ENCODE data around the gene DTNBP1. TPM values are rescaled to one million over a fixed set of nuclear protein-coding genes. Genes with fewer than 3 reads are reported as not detected.

DTNBP1 gene
- total and polyA plus RNA-seq, 5 donors from 2014 or later = 22.4 to 43.1 (median 33.7) TPM

GRCh38 chr6:15690510-15690909 lies 27.7 kb upstream of the DTNBP1 start:
- no peak overlapping the region for H3K27ac Mint-ChIP-seq
- no peaks in the 10 kb centered on the region for H3K9me3 ChIP-seq (ENCODE audit: control insufficient read depth in 2 of 2, low read length in 2 of 2)
- H3K4me1 Mint-ChIP-seq = peaks cover 0 to 8% (median 3%) of the 10 kb centered on the region in 4 donors
- H3K4me3 ChIP-seq (ENCODE audit: low read depth, low read length) = no peak overlapping the region
- no peaks in the 10 kb centered on the region for H3K9me3 Mint-ChIP-seq
- no peak for ATAC-seq (ENCODE audit: low read depth in 2 of 2)
- no peaks in the 10 kb centered on the region for H3K36me3 Mint-ChIP-seq
- H3K27me3 Mint-ChIP-seq = peaks cover 37% of the 10 kb centered on the region
- H3K4me3 Mint-ChIP-seq = no peak overlapping the region
- DNase-seq = no peak
- H3K36me3 ChIP-seq (ENCODE audit: control insufficient read depth, insufficient read depth, low read length) = no peaks in the 10 kb centered on the region
- H3K27ac ChIP-seq (ENCODE audit: insufficient read depth, low read length, poor library complexity, severe bottlenecking) = no peak overlapping the region
- no peaks in the 10 kb centered on the region for H3K4me1 ChIP-seq (ENCODE audit: control insufficient read depth, insufficient read depth, low read length, poor library complexity, severe bottlenecking)
- no peaks in the 10 kb centered on the region for H3K27me3 ChIP-seq (ENCODE audit: control insufficient read depth, insufficient read depth, low read length)

GRCh38 chr6:15689586-15690482 lies 27.0 kb upstream of the DTNBP1 start:
- Mint-ChIP-seq H3K4me1 (peaks cover 0 to 8% (median 3%) of the 10 kb centered on the region in 4 donors), H3K27me3 (peaks cover 31% of the 10 kb centered on the region)

GRCh38 chr6:15685619-15686018 lies 22.8 kb upstream of the DTNBP1 start:
- no peak for ATAC-seq (ENCODE audit: low read depth in 2 of 2)
- Mint-ChIP-seq H3K9me3 (peaks cover 0 to 4% (median 0%) of the 10 kb centered on the region in 7 donors), H3K27me3 (peaks cover 41% of the 10 kb centered on the region)

More at GRCh38 chr6:15689586-15690482, 27.0 kb upstream of the DTNBP1 start:
- Histone ChIP-seq H3K9me3 (ENCODE audit: control insufficient read depth in 2 of 2, low read length in 2 of 2) (no peaks in the 10 kb centered on the region), H3K27ac (ENCODE audit: insufficient read depth, low read length, poor library complexity, severe bottlenecking) (no peak overlapping the region), H3K36me3 (ENCODE audit: control insufficient read depth, insufficient read depth, low read length) (no peaks in the 10 kb centered on the region), H3K27me3 (ENCODE audit: control insufficient read depth, insufficient read depth, low read length) (no peaks in the 10 kb centered on the region), H3K4me3 (ENCODE audit: low read depth, low read length) (no peak overlapping the region), H3K4me1 (ENCODE audit: control insufficient read depth, insufficient read depth, low read length, poor library complexity, severe bottlenecking) (no peaks in the 10 kb centered on the region)
- DNase-seq = no peak
- Mint-ChIP-seq H3K9me3 (no peaks in the 10 kb centered on the region), H3K27ac (no peak overlapping the region), H3K4me3 (no peak overlapping the region), H3K36me3 (no peaks in the 10 kb centered on the region)
- no peak for ATAC-seq (ENCODE audit: low read depth in 2 of 2)

GRCh38 chr6:15682965-15683822 lies 20.4 kb upstream of the DTNBP1 start:
- Mint-ChIP-seq H3K4me3 (no peak overlapping the region), H3K27me3 (peaks cover 42% of the 10 kb centered on the region), H3K9me3 (peaks cover 0 to 4% (median 0%) of the 10 kb centered on the region in 7 donors), H3K27ac (no peak overlapping the region), H3K36me3 (no peaks in the 10 kb centered on the region), H3K4me1 (no peaks in the 10 kb centered on the region)
- Histone ChIP-seq H3K36me3 (ENCODE audit: control insufficient read depth, insufficient read depth, low read length) (no peaks in the 10 kb centered on the region), H3K4me3 (ENCODE audit: low read depth, low read length) (no peak overlapping the region), H3K4me1 (ENCODE audit: control insufficient read depth, insufficient read depth, low read length, poor library complexity, severe bottlenecking) (no peaks in the 10 kb centered on the region), H3K27me3 (ENCODE audit: control insufficient read depth, insufficient read depth, low read length) (peaks cover 8% of the 10 kb centered on the region), H3K27ac (ENCODE audit: insufficient read depth, low read length, poor library complexity, severe bottlenecking) (no peak overlapping the region), H3K9me3 (ENCODE audit: control insufficient read depth in 2 of 2, low read length in 2 of 2) (no peaks in the 10 kb centered on the region)
- DNase-seq = no peak
- no peak for ATAC-seq (ENCODE audit: low read depth in 2 of 2)

More at GRCh38 chr6:15685619-15686018, 22.8 kb upstream of the DTNBP1 start:
- H3K36me3 ChIP-seq (ENCODE audit: control insufficient read depth, insufficient read depth, low read length) = no peaks in the 10 kb centered on the region
- no peak overlapping the region for H3K27ac Mint-ChIP-seq
- no peaks in the 10 kb centered on the region for H3K4me1 Mint-ChIP-seq
- H3K4me1 ChIP-seq (ENCODE audit: control insufficient read depth, insufficient read depth, low read length, poor library complexity, severe bottlenecking) = no peaks in the 10 kb centered on the region
- H3K4me3 Mint-ChIP-seq = no peak overlapping the region
- no peaks in the 10 kb centered on the region for H3K36me3 Mint-ChIP-seq
- no peaks in the 10 kb centered on the region for H3K9me3 ChIP-seq (ENCODE audit: control insufficient read depth in 2 of 2, low read length in 2 of 2)
- peaks cover 3% of the 10 kb centered on the region for H3K27me3 ChIP-seq (ENCODE audit: control insufficient read depth, insufficient read depth, low read length)
- DNase-seq = no peak
- no peak overlapping the region for H3K4me3 ChIP-seq (ENCODE audit: low read depth, low read length)
- H3K27ac ChIP-seq (ENCODE audit: insufficient read depth, low read length, poor library complexity, severe bottlenecking) = no peak overlapping the region

GRCh38 chr6:15681946-15682345 lies 19.1 kb upstream of the DTNBP1 start:
- ATAC-seq (ENCODE audit: low read depth in 2 of 2) = no peak

GRCh38 chr6:15678514-15678913 lies 15.7 kb upstream of the DTNBP1 start:
- Histone ChIP-seq H3K9me3 (ENCODE audit: control insufficient read depth in 2 of 2, low read length in 2 of 2) (no peaks in the 10 kb centered on the region), H3K4me1 (ENCODE audit: control insufficient read depth, insufficient read depth, low read length, poor library complexity, severe bottlenecking) (no peaks in the 10 kb centered on the region), H3K36me3 (ENCODE audit: control insufficient read depth, insufficient read depth, low read length) (no peaks in the 10 kb centered on the region), H3K27ac (ENCODE audit: insufficient read depth, low read length, poor library complexity, severe bottlenecking) (no peak overlapping the region), H3K4me3 (ENCODE audit: low read depth, low read length) (no peak overlapping the region), H3K27me3 (ENCODE audit: control insufficient read depth, insufficient read depth, low read length) (peaks cover 18% of the 10 kb centered on the region)
- DNase-seq (no peak), ATAC-seq (ENCODE audit: low read depth in 2 of 2) (no peak)
- no peaks in the 10 kb centered on the region for H3K4me1 Mint-ChIP-seq
- H3K4me3 Mint-ChIP-seq = no peak overlapping the region
- H3K36me3 Mint-ChIP-seq = no peaks in the 10 kb centered on the region
- peaks cover 0 to 5% (median 0%) of the 10 kb centered on the region in 7 donors for H3K9me3 Mint-ChIP-seq
- peaks cover 36% of the 10 kb centered on the region for H3K27me3 Mint-ChIP-seq
- no peak overlapping the region for H3K27ac Mint-ChIP-seq

More at GRCh38 chr6:15681946-15682345, 19.1 kb upstream of the DTNBP1 start:
- H3K4me3 Mint-ChIP-seq = no peak overlapping the region
- no peak overlapping the region for H3K27ac Mint-ChIP-seq
- H3K4me1 ChIP-seq (ENCODE audit: control insufficient read depth, insufficient read depth, low read length, poor library complexity, severe bottlenecking) = no peaks in the 10 kb centered on the region
- no peaks in the 10 kb centered on the region for H3K9me3 ChIP-seq (ENCODE audit: control insufficient read depth in 2 of 2, low read length in 2 of 2)
- no peaks in the 10 kb centered on the region for H3K36me3 Mint-ChIP-seq
- no peak overlapping the region for H3K27ac ChIP-seq (ENCODE audit: insufficient read depth, low read length, poor library complexity, severe bottlenecking)
- H3K4me3 ChIP-seq (ENCODE audit: low read depth, low read length) = no peak overlapping the region
- peaks cover 43% of the 10 kb centered on the region for H3K27me3 Mint-ChIP-seq
- DNase-seq = no peak
- no peaks in the 10 kb centered on the region for H3K36me3 ChIP-seq (ENCODE audit: control insufficient read depth, insufficient read depth, low read length)
- H3K27me3 ChIP-seq (ENCODE audit: control insufficient read depth, insufficient read depth, low read length) = peaks cover 17% of the 10 kb centered on the region
- H3K9me3 Mint-ChIP-seq = peaks cover 0 to 4% (median 0%) of the 10 kb centered on the region in 7 donors
- no peaks in the 10 kb centered on the region for H3K4me1 Mint-ChIP-seq

- no peak overlapping the region for H3K27ac ChIP-seq (ENCODE audit: insufficient read depth, low read length, poor library complexity, severe bottlenecking)
These were observed 15.0 kb upstream of the DTNBP1 start for GRCh38 chr6:15677822-15678221.

More at GRCh38 chr6:15677822-15678221, 15.0 kb upstream of the DTNBP1 start:
- Histone ChIP-seq H3K4me3 (ENCODE audit: low read depth, low read length) (no peak overlapping the region), H3K27me3 (ENCODE audit: control insufficient read depth, insufficient read depth, low read length) (peaks cover 19% of the 10 kb centered on the region), H3K9me3 (ENCODE audit: control insufficient read depth in 2 of 2, low read length in 2 of 2) (no peaks in the 10 kb centered on the region), H3K4me1 (ENCODE audit: control insufficient read depth, insufficient read depth, low read length, poor library complexity, severe bottlenecking) (no peaks in the 10 kb centered on the region), H3K36me3 (ENCODE audit: control insufficient read depth, insufficient read depth, low read length) (no peaks in the 10 kb centered on the region)
- H3K27me3 Mint-ChIP-seq = peaks cover 34% of the 10 kb centered on the region
- ATAC-seq (ENCODE audit: low read depth in 2 of 2) (no peak), DNase-seq (no peak)
- H3K27ac Mint-ChIP-seq = no peak overlapping the region
- peaks cover 0 to 3% (median 0%) of the 10 kb centered on the region in 7 donors for H3K9me3 Mint-ChIP-seq
- H3K36me3 Mint-ChIP-seq = no peaks in the 10 kb centered on the region
- H3K4me3 Mint-ChIP-seq = no peak overlapping the region
- H3K4me1 Mint-ChIP-seq = no peaks in the 10 kb centered on the region

All from CD4-positive, CD25-positive, alpha-beta regulatory T cell (primary cell).